A204.1 (cell line): ENCODE measurements around the gene OR5AU1.
"Not testable (repeated sequence)": the region's sequence is repeated elsewhere in the genome, so short reads cannot be mapped to it uniquely, and the experiment has no call there.

ENCODE experiments used
- FAIRE-seq: peaks from 2 replicates; lab custom pipeline; 2012; peaks lifted over from hg19 to GRCh38; lab: Jason Lieb, UNC

OR5AU1 gene

DNA sequence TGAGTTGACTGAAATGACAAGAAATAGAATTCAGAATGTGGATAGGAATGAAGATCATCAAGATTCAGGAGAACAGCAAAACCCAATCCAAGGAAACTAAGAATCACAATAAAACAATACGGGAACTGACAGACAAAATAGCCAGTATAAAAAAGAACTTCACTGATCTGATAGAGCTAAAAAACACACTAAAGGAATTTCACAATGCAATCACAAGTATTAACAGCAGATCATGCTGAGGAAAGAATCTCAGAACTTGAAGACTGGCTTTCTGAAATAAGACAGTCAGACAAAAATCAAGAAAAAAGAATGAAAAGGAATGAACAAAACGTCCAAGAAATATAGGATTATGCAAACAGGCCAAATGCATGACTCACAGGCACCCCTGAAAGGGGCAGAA, 15.3 kb upstream of the OR5AU1 start:
- FAIRE-seq = no peak

DNA sequence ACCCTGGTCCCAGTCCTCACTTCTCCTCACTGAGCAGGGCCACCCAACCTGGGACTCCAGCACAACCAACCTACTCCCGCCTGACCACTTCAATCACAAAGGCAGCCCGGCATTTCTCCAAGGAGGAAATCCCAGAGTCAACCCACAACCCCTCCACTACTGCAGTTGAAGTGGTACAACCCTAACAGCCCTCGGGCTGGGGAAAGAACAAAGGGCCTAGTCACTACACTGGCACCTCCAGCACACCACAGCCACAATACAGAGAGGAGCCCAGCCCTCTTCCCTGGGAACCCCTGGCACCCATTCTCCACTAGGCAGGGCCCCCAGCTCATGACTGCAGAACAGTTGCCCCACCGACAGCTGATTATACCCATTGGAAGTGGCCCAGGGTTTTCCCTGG, 13.7 kb upstream of the OR5AU1 start:
- no peak for FAIRE-seq

DNA sequence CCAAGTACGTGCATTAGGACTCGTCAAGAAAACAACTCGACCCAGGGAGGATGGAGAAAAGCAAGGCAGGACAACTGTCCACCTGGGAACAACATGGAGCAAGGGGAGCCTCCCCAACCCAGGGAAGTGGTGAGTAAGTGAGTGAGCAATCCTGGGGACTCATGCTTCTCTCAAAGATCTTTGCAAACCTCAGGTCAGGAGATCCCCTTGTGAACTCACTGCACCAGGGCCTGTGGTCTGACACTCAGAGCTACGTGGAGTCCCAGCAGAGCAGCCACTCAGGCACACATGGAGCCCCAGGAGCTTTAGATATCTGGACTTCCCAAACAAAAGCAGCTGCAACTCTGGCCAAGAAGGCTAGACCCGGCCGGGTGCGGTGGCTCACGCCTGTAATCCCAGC, 12.2 kb upstream of the OR5AU1 start:
- no peak for FAIRE-seq

DNA sequence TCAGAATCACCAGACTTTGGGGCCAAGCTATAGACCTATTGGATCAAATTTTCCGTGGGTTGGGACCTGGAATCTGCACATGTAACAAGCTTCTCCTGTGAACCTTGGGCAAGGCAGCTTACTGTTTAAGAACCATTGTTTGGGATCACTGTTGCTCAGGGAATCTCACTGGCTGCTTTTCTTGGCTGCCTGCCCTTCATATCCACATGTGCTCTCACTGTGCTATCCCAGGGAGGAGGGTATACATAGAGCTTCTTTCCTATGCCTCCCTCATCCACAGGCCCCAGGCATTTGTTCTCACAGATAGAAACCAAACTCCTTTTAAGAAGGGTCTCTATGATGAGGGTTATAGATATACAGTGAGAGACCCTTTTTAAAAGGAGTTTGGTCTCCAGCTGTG, 9.8 kb upstream of the OR5AU1 start:
- not testable (repeated sequence) for FAIRE-seq

DNA sequence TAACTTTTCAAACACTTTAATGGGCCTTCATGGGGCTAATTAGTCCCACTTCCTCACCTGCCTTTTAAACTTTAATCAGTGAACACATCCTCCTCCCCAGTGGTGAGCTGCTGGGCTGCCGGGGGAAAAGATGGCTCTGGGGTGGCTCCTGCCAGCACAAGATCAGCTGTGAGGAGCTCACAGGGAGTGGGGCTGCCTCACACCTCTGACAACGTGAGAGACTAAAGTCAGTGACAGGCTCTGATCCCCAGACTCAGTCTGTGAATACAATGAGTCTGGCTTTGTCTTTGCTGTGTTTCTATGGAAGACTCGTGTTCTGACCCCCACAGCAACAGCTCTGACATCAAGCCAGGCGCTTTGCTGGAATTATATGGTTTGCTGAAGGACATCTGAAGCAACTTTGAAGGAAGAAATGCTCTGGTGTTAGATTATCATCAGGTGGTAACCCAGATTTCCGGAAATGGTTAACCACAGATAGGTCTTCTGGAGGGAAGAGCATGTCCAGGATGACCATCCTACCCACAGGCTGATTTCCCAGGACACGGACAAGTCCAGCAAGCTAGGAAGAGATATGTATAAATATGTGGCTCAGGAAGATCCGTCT, 9.2 kb upstream of the OR5AU1 start:
- not testable (repeated sequence) for FAIRE-seq

DNA sequence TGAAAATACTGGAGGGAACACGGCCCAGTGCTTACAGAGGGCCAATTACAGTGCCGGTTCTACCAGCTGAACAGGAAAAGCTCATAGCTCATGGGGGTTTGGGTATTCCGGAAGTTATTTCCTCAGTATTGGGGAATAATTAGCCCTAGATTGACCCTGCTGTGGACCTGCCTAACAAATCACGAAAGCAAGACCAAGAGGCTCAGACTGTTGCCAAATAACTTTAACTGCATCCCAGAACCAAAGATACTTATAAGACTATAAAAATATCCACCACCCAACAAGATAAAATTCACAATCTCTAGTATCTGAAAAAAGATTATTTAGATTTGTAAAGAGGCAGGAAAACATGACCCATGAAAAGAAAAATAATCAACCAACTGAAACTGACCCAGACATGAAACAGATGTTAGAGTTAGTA, 8.0 kb upstream of the OR5AU1 start:
- no peak for FAIRE-seq

DNA sequence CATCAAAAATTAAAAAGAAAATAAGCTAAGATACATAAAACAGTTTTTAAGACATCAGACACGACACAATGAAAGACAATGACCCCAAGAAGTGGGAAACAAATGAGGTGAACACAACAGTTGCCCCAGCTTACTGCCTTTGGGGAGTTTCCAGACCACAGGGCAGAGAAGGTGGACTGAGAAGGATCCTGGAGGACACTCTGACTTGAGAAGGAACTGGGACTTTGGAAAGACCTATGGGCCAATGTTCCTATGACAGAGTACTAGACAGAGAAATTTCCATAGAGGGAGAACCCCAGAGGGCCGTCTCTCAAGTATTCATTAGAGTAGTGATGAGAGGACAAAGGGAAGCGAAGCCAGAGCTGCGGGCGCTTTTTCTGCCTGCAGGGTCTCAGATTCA, 6.2 kb upstream of the OR5AU1 start:
- no peak for FAIRE-seq

DNA sequence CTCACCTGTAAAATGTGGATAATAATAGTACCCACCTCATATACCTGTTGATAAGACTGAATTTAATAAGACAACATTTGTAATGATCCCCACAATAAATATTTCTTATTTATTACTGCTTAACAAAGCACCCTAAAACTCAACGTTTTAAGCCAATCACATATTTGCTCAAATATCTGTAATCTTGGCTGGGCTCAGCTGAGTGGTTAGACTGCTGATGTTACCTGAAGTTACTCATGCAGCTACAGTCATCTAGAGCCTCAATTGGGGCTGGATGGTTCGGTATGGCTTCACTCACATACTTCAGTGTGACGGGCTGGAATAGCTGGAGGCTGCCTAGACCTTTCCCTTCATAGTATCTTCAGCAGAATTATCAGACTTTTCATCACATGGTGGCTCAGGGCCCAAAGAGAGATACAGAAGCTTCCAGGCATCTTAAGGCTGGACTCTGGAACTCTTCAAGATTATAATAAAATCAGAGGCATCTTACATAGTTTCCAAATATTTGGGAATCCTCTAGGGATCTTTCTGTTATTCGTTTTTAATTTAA, 4.3 kb upstream of the OR5AU1 start:
- FAIRE-seq = no peak

DNA sequence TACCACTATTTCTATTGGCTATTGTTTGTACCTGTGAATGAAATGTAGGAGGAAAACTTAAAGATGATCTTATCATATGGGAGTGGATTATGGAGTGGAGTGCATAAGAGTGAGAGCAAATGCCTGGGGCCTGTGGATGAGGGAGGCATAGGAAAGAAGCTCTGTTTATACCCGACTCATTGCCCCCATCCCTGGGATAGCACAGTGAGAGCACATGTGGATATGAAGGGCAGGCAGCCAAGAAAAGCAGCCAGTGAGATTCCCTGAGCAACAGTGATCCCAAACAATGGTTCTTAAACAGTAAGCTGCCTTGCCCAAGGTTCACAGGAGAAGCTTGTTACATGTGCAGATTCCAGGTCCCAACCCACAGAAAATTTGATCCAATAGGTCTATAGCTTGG, 2.3 kb upstream of the OR5AU1 start:
- not testable (repeated sequence) for FAIRE-seq

DNA sequence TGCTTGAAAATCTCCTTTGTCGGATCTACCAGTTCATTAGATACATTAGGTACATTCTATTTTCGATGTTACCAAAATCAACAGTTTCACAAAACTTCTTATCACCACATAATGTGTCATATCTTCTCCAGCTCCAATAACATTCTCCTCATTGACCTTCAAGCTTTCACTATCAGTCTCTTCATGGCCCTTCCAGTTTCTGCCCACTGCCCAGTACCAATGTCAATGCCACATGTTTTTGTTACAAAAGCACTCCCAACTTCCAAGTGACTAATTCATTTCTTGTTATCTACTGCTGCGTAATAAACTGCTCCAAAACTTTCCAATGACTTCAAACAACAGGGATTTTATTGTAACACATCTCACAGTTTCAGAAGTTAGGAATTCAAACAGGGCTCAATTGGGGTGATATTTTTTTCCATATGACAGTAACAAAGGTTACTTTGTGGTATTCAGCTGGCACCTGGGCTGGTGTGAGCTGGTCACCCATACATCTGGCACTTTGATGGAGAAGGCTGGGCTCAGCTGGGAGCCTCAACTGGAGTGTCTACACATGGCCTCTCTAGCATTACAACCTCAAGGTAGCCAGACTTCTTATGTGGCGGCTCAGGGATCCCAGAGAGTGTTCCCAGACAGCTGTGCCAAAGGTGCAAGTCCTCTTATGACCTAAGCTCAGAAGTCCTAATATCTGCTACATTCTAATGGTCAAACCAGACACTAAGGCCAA, 6.1 kb downstream of the OR5AU1 start:
- no peak for FAIRE-seq

DNA sequence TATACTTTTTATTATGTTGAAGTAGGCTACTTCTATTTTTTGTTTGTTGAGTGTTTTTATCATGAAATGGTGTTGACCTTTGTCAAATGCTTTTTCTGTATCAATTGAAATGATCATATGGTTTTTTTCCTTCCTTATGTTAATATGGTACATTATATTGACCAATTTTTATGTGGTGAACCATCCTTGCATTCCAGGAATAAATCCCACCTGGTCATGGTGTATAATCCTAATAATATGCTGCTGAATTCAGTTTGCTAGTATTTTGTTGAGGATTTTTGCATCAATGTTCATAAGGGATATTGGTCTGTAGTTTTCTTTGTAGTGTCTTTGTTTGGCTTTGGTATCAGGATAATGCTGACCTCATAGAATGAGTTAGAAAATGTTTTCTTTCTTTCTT, 10.4 kb downstream of the OR5AU1 start:
- FAIRE-seq = no peak

DNA sequence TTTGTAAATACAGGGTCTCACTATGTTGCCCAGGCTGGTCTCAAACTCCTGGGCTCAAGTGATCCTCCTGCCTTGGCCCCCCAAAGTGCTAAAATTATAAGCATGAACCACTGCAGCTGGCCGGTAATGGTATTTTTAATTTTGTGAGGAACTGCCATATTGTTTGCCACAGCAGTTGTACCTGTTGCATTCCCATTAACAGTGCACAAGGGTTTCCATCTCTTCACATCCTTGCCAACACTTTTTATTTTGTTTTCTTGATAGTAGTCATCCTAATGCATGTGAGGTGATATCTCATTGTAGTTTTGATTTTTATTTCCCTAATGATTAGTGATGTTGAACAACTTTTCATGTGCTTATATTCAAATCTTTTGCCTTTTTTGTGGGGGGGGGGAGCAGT, 13.5 kb downstream of the OR5AU1 start:
- FAIRE-seq = no peak

DNA sequence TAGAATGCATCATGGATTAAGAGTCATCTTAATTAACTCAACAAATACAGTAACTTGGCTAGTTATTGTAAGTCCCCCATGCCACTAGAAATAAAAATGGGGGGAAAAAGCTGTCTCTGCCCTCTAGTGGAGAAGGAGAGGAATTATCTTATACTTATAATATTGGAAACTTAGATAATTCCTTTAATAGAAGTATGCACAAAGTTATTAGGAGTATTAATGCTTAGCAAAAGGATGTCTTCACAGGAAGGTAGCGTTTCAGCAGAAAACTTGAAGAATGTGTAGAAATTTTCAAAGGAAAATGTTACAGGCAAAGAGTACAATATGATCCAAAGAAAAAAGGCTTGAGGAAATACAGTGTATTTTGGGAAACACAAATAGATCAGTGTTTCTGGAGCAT, 19.8 kb downstream of the OR5AU1 start:
- FAIRE-seq = peak; percentile 90

DNA sequence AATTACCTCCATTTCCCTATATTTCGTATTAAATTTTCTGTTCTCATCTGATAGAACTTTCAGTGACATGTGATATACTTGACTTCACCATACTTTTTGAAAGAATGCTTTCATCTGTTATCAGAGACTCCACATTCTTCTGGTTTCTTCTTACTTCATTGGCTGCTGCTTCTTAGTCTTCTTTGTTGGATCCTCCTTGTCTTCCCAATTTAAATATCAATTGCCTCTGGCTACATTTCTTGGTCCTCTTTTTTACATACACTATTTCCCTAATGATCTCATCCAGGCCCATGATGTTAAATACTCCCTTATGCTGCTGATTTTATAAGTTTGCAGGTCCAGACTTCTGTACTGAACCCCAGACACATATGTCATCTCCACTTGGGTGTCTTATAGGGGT, 22.0 kb downstream of the OR5AU1 start:
- no peak for FAIRE-seq

DNA sequence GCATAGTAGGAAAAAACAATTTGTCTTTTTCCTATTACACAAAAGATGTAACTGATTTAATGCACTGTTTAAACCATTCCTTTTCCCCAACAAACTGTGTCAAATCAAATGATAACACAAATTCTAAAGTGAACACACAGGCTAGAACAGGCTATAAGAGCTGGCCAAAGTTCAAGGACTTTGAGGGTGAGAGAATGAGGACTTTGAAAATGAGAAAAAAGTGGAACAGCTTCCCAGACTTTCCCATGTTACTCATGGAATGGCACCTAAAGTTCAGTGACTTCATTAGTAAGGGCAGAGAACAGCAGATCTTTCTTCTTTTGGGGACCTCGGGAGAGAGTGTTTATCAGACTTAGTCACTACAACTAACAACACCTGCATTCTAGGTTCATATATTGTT, 32.4 kb downstream of the OR5AU1 start:
- FAIRE-seq = no peak

DNA sequence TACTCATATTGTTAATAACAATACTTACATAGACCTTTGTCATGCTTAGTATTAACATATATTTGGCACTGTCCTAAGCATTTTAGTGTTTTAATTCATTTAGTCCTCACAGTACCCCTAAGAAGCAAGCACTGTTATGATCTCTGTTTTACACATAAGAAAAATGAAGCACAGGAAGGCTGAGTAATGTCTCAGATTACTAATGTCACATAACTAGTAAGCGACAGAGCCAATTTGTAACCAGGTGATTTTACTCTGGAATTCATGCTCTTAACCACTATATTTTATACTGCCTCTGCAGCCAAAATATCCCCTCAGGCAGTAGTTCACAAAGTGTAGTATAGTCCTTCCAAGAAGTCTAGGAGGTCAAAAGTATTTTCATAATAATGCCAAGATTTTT, 34.7 kb downstream of the OR5AU1 start:
- no peak for FAIRE-seq

DNA sequence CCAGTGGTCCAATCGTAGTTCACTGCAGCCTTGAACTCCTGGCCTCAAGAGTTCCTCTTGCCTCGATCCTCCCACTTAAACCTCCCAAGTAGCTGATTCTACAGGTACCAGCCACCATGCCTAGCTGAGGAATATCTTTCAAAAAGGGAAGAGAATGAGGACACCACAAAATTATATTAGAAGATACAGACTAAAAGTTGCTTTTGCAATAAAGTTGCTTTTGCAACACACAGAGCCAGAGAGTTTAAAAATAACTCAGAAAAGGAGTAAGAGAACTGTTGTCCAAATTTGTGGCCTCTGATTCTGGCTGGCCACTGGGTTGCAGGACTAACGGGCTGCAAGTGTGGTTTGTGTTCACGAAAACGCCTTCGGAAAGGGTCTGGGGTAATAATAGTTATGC, 35.2 kb downstream of the OR5AU1 start:
- no peak for FAIRE-seq

DNA sequence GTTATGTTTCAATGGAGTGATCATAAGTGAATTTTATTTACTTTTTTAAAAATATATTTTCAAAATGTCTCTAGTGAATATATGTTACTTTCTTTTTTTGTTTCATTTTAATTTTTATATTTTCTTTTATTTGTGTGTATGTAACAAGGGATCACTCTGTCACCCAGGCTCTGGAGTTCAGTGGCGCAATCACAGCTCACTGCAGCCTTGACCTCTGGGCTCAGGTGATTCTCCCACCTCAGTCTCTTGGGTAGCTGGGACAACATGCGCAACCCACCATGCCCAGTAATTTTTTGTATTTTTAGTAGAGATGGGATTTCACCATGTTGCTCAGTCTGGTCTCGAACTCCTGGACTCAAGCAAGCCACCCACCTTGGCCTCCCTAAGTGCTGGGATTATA, 36.9 kb downstream of the OR5AU1 start:
- FAIRE-seq = peak; percentile 35

DNA sequence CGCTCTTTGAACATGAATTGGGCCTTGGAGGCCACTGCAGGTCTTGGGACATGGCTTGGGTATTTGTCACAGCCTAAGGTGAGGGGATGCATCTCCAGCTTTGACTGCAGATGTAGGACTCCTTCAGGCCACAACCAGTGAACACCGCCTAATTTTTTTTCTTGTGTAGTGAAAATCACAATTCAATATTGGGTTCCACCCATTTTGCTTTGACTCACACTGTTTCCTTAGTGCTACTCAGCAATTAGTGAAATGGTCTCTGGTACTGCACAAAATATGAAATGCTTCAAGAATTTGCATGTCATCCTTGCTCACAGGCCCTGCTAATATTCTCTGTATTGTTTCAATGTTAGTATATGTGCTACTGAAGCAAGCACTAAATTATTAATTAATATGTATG, 42.5 kb downstream of the OR5AU1 start:
- no peak for FAIRE-seq

DNA sequence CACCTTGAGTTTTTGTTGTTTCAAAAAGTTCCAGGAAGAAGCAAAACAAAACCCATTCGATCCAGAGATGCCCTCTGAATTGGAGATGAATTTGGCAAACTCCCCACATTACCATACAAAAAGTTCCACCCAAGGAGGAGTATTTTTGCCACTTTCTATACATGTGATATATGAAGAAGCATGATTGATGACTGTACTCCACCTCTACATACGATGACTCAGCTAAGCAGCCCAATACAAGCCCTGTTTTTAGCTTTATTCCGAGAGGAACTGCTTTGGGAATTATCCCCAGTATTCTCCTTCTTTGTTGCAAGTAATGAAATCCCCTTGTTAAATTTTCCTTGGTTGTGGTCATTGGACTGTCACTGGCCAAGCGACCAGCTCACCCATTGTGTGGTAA, 43.6 kb downstream of the OR5AU1 start:
- no peak for FAIRE-seq

DNA sequence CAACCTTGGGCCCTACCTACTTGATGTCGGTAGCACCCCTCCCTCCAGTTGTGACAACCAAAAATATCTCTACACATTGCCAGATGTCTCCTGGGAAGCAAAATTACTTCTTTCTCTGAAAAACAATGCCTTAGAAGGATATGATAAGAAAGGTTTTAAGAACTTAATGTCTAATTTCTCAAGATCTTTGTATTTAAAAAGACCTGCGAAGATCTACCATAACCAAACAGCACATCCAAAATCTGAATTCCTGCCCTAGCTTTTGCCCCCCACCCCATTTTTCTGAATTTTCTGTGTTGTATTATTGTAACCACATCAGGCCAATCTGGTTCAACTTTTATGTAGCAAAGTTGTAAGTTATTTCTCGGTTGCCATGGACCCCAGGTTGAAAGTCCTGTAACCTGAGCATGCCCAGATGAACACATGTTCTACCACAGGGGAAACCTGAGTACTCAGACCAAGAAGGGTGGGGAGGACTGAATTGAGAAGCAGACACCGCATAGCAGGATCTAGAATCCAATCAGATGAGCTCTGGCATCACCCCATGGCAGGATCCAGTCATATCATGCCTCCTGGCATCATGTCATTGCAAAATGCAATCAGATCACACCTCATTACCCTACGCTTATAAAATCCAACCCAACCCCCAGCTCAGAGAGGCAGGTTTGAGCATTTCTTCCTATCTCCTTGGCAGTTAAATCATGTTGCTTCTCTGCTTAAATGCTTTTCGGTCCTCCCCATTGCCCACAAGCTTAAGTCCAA, 46.3 kb downstream of the OR5AU1 start:
- no peak for FAIRE-seq

DNA sequence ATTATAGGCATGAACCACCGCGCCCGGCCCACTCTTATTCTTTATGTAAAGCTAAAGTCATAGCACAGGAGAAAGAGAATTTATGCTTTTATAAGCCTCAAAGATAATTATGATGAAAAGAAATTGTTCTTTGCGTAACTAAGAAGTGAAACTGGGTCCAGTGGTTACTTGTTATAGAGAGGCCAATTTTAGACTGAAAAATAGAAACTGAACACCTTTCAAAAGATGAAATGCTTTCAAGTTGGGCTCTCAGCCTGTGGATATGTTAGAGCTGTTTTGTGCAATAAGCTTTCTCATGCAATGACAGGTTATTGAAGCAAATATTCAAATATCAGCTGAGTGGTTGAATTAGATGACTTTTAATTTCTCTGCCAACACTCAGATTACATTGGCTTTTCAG, 47.1 kb downstream of the OR5AU1 start:
- FAIRE-seq = no peak

DNA sequence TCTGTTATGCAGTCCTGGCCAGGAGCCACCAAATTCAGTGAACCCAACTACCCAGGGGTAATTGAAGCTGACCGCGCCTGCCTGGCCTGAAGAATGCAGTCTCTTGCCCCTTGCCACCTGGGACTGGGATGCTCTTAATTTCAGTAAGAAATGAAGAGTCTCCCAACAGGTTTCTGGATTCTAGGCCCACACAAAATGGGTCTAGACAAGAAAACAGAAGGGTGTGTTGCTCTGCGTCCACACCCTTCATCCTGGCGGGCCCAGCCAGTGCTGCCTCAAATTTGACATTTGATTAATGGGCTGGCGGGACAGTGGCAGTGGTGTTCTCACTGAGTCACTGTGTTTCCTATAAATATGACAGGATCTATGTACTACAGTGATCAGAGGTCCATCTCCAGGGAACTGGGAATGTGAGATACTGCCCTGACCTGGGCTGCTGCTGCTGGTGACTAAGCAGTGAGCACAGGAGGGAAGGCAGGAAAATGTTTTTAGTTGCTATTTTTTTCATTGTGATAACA, 48.5 kb downstream of the OR5AU1 start:
- no peak for FAIRE-seq
